ENCODE data around the gene PDCD2L. TPM values are rescaled to one million over a fixed set of nuclear protein-coding genes. Genes with fewer than 3 reads are reported as not detected.
"Not testable (repeated sequence)": the region's sequence is repeated elsewhere in the genome, so short reads cannot be mapped to it uniquely, and the experiment has no call there.

The PDCD2L gene
- total RNA-seq, 1 donor from 2014 or later = 10.3 TPM

- Mint-ChIP-seq H3K27me3 (ENCODE audit: unreplicated experiment) (peaks cover 3% of the 10 kb centered on the region), H3K27ac (ENCODE audit: unreplicated experiment) (no peak overlapping the region), H3K4me3 (ENCODE audit: unreplicated experiment) (no peak overlapping the region), H3K9me3 (ENCODE audit: unreplicated experiment) (no peaks in the 10 kb centered on the region), H3K4me1 (ENCODE audit: unreplicated experiment) (no peaks in the 10 kb centered on the region), H3K36me3 (ENCODE audit: low read depth, unreplicated experiment) (peaks cover 42% of the 10 kb centered on the region)
- TF ChIP-seq, protein P1, sequence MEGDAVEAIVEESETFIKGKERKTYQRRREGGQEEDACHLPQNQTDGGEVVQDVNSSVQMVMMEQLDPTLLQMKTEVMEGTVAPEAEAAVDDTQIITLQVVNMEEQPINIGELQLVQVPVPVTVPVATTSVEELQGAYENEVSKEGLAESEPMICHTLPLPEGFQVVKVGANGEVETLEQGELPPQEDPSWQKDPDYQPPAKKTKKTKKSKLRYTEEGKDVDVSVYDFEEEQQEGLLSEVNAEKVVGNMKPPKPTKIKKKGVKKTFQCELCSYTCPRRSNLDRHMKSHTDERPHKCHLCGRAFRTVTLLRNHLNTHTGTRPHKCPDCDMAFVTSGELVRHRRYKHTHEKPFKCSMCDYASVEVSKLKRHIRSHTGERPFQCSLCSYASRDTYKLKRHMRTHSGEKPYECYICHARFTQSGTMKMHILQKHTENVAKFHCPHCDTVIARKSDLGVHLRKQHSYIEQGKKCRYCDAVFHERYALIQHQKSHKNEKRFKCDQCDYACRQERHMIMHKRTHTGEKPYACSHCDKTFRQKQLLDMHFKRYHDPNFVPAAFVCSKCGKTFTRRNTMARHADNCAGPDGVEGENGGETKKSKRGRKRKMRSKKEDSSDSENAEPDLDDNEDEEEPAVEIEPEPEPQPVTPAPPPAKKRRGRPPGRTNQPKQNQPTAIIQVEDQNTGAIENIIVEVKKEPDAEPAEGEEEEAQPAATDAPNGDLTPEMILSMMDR (IDR thresholded peaks at IDR 0.05; ENCODE audit: unreplicated experiment) = no peak
- DNase-seq (ENCODE audit: low spot score) = no peak
Observed at GRCh38 chr19:34387446-34387810, 16.8 kb upstream of the PDCD2L start.

- not testable (repeated sequence) for H3K4me3 Mint-ChIP-seq (ENCODE audit: unreplicated experiment); H3K9me3 Mint-ChIP-seq (ENCODE audit: unreplicated experiment); H3K4me1 Mint-ChIP-seq (ENCODE audit: unreplicated experiment); H3K27me3 Mint-ChIP-seq (ENCODE audit: unreplicated experiment); H3K27ac Mint-ChIP-seq (ENCODE audit: unreplicated experiment); DNase-seq (ENCODE audit: low spot score)
- peaks cover 28% of the 10 kb centered on the region for H3K36me3 Mint-ChIP-seq (ENCODE audit: low read depth, unreplicated experiment)
Observed at GRCh38 chr19:34388745-34389144, 15.5 kb upstream of the PDCD2L start.

DNA sequence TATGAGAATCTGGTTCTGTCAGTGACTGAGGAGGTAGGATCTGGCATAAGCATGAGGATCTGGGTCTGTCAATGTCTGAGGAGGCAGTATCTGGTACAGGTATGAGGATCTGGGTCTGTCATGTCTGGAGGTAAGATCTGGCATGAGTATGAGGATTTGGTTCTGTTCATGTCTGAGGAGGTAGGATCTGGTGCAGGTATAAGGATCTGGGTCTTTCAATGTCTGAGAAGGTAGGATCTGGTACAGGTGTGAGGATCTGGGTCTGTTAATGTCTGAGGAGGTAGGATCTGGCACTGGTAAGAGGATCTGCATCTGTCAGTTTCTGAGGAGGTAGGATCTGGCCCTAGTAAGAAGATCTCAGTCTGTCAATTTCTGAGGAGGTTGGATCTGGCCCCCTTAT, 12.4 kb upstream of the PDCD2L start:
- TF ChIP-seq, protein P1 (IDR thresholded peaks at IDR 0.05; ENCODE audit: unreplicated experiment) = no peak
- no peak for DNase-seq (ENCODE audit: low spot score)
- H3K4me3 Mint-ChIP-seq (ENCODE audit: unreplicated experiment) = no peak overlapping the region
- no peaks in the 10 kb centered on the region for H3K4me1 Mint-ChIP-seq (ENCODE audit: unreplicated experiment)
- no peak overlapping the region for H3K27ac Mint-ChIP-seq (ENCODE audit: unreplicated experiment)
- H3K36me3 Mint-ChIP-seq (ENCODE audit: low read depth, unreplicated experiment) = peaks cover 4% of the 10 kb centered on the region
- H3K27me3 Mint-ChIP-seq (ENCODE audit: unreplicated experiment) = no peaks in the 10 kb centered on the region
- no peaks in the 10 kb centered on the region for H3K9me3 Mint-ChIP-seq (ENCODE audit: unreplicated experiment)

DNA sequence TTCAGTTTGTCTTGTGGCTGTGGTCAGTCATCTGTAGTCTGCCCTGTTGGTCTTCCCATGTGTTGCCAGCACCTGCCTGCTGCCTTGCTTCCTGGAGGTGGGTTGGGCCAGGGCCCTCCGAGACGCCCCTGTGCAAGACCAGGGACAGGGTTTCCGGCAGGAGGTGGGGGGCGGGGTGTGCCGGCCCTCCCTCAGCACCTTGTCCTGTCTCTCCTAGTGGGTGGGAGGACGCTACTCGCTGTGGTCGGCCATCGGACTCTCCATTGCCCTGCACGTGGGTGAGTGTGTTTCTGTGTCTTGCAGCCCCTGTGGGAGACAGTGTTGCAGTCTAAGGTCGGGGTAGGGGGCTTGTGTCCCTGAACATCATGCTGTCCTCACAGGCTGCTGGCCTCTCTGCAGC, 11.2 kb upstream of the PDCD2L start:
- TF ChIP-seq, protein P1 (IDR thresholded peaks at IDR 0.05; ENCODE audit: unreplicated experiment) = no peak
- DNase-seq (ENCODE audit: low spot score) = no peak
- Mint-ChIP-seq H3K27ac (ENCODE audit: unreplicated experiment) (no peak overlapping the region), H3K27me3 (ENCODE audit: unreplicated experiment) (no peaks in the 10 kb centered on the region), H3K4me1 (ENCODE audit: unreplicated experiment) (no peaks in the 10 kb centered on the region), H3K36me3 (ENCODE audit: low read depth, unreplicated experiment) (peaks cover 8% of the 10 kb centered on the region), H3K9me3 (ENCODE audit: unreplicated experiment) (no peaks in the 10 kb centered on the region), H3K4me3 (ENCODE audit: unreplicated experiment) (no peak overlapping the region)

- peaks cover 3% of the 10 kb centered on the region for H3K27me3 Mint-ChIP-seq (ENCODE audit: unreplicated experiment)
- TF ChIP-seq, protein P1 (IDR thresholded peaks at IDR 0.05; ENCODE audit: unreplicated experiment) = no peak
- no peak overlapping the region for H3K4me3 Mint-ChIP-seq (ENCODE audit: unreplicated experiment)
- DNase-seq (ENCODE audit: low spot score) = no peak
- no peak overlapping the region for H3K27ac Mint-ChIP-seq (ENCODE audit: unreplicated experiment)
- peaks cover 4% of the 10 kb centered on the region for H3K36me3 Mint-ChIP-seq (ENCODE audit: low read depth, unreplicated experiment)
- H3K4me1 Mint-ChIP-seq (ENCODE audit: unreplicated experiment) = no peaks in the 10 kb centered on the region
- no peaks in the 10 kb centered on the region for H3K9me3 Mint-ChIP-seq (ENCODE audit: unreplicated experiment)
Observed at GRCh38 chr19:34393629-34394028, 10.6 kb upstream of the PDCD2L start.

- peaks cover 15% of the 10 kb centered on the region for H3K36me3 Mint-ChIP-seq (ENCODE audit: low read depth, unreplicated experiment)
- no peak overlapping the region for H3K4me3 Mint-ChIP-seq (ENCODE audit: unreplicated experiment)
- no peaks in the 10 kb centered on the region for H3K9me3 Mint-ChIP-seq (ENCODE audit: unreplicated experiment)
- no peak for DNase-seq (ENCODE audit: low spot score)
- H3K27me3 Mint-ChIP-seq (ENCODE audit: unreplicated experiment) = peaks cover 3% of the 10 kb centered on the region
- no peak overlapping the region for H3K27ac Mint-ChIP-seq (ENCODE audit: unreplicated experiment)
- H3K4me1 Mint-ChIP-seq (ENCODE audit: unreplicated experiment) = no peaks in the 10 kb centered on the region
- TF ChIP-seq, protein P1 (IDR thresholded peaks at IDR 0.05; ENCODE audit: unreplicated experiment) = no peak
Observed at GRCh38 chr19:34397853-34398252, 6.3 kb upstream of the PDCD2L start.
